ENCODE results near the gene NID1.

NID1 gene

DNA sequence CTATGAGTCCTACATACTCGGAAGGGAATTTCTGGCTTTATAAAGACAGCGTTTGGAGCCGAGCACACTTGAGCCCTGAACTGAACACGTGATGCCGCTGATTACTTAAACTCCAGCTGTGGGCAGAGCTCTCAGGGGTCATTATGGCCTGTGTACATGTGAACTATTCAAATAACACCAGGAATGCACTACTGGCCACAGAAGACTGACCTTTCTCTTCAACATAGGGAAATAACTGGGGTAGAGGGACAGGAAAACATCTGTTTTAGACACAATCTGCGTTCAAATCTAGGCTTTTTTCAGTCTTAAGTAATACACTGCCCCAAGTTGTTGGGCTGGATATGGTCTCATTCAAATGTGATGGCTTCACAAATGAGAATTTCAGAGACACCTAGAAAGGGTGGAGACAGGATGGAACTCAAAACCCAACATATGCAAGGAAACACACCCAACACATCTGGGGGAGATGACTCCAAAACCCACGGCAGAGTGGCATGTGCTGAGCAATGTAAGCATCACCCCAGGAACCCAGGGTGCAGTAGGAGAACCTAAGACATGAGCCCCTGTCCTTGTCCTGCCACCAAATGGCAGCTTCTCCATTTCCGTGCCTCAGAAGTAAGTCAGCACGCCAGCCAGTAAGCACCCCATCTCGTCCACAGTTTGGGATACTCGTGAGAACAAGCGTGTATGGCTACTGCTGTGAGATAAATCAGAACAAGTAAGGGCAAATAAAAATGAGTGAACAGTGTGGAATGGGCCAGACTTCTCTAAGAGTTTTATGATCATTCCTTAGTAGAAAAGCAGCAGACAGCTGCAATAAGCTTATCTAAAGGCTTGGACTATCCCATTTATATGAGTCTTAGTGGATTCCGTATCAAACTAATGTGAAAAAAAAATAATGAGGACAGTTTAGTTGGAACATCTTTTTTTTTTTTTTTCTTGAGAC, 24.9 kb downstream of the NID1 start:
- TF ChIP-seq, protein P1, sequence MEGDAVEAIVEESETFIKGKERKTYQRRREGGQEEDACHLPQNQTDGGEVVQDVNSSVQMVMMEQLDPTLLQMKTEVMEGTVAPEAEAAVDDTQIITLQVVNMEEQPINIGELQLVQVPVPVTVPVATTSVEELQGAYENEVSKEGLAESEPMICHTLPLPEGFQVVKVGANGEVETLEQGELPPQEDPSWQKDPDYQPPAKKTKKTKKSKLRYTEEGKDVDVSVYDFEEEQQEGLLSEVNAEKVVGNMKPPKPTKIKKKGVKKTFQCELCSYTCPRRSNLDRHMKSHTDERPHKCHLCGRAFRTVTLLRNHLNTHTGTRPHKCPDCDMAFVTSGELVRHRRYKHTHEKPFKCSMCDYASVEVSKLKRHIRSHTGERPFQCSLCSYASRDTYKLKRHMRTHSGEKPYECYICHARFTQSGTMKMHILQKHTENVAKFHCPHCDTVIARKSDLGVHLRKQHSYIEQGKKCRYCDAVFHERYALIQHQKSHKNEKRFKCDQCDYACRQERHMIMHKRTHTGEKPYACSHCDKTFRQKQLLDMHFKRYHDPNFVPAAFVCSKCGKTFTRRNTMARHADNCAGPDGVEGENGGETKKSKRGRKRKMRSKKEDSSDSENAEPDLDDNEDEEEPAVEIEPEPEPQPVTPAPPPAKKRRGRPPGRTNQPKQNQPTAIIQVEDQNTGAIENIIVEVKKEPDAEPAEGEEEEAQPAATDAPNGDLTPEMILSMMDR (IDR thresholded peaks at IDR 0.05; ENCODE audit: borderline replicate concordance, insufficient read depth, low read depth, low read length), result no peak
- H3K4me3 ChIP-seq (ENCODE audit: low read depth, low read length), result no peak overlapping the region

DNA sequence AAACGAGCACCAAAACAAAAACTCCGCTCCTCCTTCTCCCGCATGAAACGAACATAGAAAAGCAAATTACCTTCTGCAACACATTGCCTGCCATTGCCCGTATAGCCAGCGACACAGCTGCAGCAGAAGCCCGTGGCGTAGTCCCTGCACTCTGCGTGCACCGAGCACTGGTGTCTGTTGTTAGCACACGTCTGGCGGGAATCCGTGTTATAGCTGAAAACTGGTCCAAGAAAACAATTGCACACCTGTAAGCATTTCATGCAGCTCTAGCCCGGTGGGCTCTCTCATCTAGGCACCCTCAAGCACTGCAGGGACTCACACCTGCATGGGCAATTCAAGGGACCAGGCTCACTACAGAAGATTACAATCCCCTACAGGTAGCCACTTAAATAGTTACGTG, 26.9 kb downstream of the NID1 start:
- H3K4me3 ChIP-seq (ENCODE audit: low read depth, low read length), result no peak overlapping the region
- TF ChIP-seq, protein P1 (IDR thresholded peaks at IDR 0.05; ENCODE audit: borderline replicate concordance, insufficient read depth, low read depth, low read length), result no peak

DNA sequence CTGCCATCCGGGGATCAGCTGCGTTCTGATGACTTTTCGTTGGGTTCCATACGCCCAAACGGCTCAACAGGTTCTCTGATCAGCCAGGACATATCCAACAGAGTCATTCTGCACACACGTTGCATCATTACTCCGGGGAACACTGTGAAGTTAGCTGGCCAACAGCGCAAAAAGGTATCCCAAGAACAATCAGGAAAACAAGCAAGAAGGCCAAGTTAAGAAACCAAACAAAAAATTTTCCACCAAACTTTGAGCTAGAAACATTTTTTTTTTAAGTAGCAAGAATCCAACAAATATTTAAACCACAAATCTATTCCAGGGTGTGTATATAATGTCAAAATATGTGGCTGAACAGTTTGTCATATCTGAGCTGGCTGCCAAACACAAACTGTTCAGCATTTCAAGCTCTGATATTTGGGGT, 29.2 kb downstream of the NID1 start:
- H3K4me3 ChIP-seq (ENCODE audit: low read depth, low read length), result no peak overlapping the region
- TF ChIP-seq, protein P1 (IDR thresholded peaks at IDR 0.05; ENCODE audit: borderline replicate concordance, insufficient read depth, low read depth, low read length), result no peak

DNA sequence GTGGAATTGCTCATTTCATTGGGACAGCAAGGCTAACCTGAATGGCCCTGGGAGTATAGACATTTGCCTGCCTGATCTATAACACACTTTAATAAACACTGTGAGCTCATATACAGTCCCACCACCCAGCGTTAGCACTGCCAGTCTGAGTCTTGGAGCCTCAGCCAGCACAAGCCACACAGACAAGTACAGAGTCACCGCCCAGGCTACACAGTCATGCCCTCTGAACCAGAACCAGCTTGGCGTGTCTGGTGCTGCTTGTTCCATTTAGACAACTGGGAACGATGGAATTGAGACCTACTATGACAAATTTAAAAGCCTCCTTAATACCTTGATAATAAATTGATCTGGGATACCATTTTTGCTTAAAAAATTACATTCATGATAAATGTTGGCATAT, 31.6 kb downstream of the NID1 start:
- no peak overlapping the region for H3K4me3 ChIP-seq (ENCODE audit: low read depth, low read length)
- TF ChIP-seq, protein P1 (IDR thresholded peaks at IDR 0.05; ENCODE audit: borderline replicate concordance, insufficient read depth, low read depth, low read length), result no peak

DNA sequence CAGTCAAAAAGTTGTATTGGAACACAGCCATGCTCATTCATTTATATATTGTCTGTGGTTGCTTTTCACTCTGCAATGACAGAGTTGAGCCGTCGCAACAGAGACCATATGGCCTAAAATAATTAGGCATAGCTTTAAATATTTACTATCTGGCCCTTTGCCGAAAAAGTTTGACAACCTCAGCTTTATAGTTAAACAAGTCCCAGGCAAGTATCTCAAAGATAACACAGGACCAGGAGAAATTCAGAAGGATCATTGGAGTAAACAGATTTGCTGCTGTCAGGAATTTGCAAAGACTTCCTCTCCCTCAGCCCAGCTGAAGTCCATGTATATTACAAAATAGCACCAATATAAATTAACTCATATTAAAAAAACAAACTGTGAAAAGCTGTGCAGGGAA, 34.4 kb downstream of the NID1 start:
- no peak overlapping the region for H3K4me3 ChIP-seq (ENCODE audit: low read depth, low read length)
- TF ChIP-seq, protein P1 (IDR thresholded peaks at IDR 0.05; ENCODE audit: borderline replicate concordance, insufficient read depth, low read depth, low read length), result no peak

DNA sequence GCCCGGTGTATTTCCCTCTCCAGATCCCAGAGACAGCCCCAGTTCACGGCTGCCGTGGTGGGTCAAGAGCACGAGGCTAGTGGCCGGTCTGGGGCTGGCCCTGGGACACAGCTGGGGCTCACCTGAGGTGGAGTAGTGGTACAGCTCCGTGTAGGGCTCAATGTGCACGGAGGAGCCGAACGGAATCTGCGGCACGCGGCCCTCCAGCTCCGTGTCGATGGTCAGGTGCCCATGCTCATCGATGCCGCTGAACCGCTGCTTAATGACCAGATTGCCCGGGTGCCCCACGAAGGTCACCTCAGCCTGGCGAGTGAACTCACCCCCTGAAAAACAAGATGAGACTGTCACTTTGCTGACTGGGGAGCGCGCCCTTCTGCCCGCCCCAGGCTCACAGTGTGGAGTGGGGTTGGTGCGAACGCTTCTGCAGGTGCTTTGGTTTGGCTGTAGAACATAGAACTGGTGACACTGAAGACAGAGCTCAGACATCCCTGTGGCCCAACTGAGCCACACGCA, 35.4 kb downstream of the NID1 start:
- H3K4me3 ChIP-seq (ENCODE audit: low read depth, low read length), result no peak overlapping the region
- TF ChIP-seq, protein P1 (IDR thresholded peaks at IDR 0.05; ENCODE audit: borderline replicate concordance, insufficient read depth, low read depth, low read length), result no peak

DNA sequence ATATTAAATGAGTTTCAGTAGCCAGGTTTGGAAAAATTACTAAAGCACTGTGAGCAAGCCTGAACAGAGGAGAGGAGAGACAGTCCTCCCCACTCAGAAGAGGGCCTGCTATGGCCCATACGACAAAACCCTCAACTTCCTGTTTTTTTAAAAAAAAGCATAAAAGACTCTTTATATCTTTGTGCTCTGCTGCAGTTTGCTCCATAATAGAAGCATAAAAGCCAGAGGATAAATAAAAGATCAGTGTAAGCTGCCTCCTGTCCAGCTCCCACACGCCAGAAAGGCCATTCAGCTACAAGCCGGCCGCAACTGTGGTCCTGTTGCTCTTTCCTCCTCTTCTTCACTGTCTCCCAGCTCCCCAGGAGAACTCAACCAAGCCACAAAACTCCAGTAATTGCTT, 37.8 kb downstream of the NID1 start:
- H3K4me3 ChIP-seq (ENCODE audit: low read depth, low read length), result no peak overlapping the region
- TF ChIP-seq, protein P1 (IDR thresholded peaks at IDR 0.05; ENCODE audit: borderline replicate concordance, insufficient read depth, low read depth, low read length), result no peak

Measured in GM12875 (cell line).